Lung microvascular endothelial cell (primary cell): ENCODE results near the gene SKAP1. TPM values are rescaled to one million over a fixed set of nuclear protein-coding genes. Genes with fewer than 3 reads are reported as not detected.
A peak's percentile ranks its signal among the peaks of the same experiment; 100 is the strongest.
"Not testable (repeated sequence)": the region's sequence is repeated elsewhere in the genome, so short reads cannot be mapped to it uniquely, and the experiment has no call there.

Source experiments
- DNase-seq, 2 donors: peaks; one replicate each; pipeline versions ENCODE4 v3.0.0 to v3.0.0-alpha.2; 2010; ENCODE audit warnings: low read depth in 2 of 2
- total RNA-seq: library from RNA; depleted of rRNA; stranded (reverse); fragments of >200 nt; gene quantifications from 2 replicates; pipeline ENCODE4 v1.2.1, GENCODE V29; 2014

SKAP1 gene
- total RNA-seq, 1 donor from 2014 or later = not detected

DNA sequence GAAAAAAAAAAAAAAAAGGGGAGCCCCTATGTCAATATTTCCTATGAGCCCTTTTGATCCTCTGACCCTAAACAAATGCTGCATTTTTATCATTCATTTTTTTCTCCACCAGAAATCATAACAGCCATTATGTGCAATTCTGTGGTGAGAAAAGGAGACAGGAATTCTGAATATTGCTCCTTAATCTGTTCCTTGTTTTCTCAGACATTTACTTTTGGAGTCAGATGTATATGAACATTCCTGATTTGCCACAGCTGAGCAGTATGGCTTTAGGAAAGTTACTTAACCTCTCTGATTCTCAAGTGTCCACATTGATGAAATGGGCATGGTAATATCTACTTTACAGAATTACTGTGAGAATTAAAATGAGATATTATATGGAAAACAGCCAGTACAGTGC, 144.4 kb downstream of the SKAP1 start:
- no peak for DNase-seq

DNA sequence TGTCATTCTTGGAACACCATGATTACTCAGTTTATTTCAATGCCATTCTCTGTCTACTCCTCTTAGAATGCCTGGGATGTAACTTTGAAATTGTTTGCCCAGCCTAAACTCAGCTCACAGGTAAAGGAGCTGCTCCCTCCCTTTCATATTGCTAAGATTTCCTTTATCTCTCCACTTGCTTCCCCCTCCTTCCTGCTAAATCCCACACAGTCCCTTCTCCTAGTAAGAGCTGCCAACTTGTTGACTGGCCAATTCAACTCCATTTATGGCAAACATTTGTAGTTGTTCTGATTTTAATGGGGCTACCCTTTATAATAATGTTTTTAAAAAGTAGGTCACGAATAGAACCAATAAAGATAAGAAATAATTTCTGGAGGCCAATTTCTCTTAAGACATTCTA, 146.1 kb downstream of the SKAP1 start:
- DNase-seq = no peak

DNA sequence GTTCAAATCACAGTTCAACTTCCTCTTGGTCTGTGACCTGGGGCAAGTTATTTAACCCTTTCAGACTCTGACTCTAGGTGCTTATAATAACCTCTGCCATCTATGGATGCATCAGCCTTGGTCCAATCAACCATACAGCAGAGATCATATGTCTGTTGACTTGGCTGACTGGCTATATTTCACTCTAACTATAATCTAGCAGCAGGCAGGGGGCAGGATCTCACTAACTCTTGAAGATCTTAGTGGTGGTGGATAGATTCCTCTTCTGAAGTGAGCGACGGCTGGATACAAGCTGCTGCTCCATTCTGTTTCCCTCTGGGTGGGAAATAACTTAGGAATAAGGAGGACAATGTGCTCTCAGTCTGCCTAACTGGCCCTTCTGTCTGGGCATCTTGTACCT, 146.6 kb downstream of the SKAP1 start:
- no peak for DNase-seq

DNA sequence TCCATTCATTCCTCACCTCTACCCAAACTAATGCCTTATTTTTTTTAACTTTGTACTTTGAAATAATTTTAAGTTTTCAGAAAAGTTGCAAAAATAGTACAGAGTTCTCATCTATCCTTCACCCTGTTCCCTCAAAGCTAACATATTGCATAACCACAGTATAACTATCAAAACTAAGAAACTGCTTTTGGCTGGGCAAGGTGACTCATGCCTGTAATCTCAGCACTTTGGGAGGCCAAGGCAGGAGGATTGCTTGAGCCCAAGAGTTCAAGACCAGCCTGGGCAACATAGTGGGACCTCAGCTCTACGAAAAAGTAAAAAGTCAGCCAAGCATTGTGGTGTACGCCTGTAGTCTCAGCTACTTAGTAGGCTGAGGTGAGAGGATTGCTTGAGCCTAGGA, 147.7 kb downstream of the SKAP1 start:
- no peak for DNase-seq

DNA sequence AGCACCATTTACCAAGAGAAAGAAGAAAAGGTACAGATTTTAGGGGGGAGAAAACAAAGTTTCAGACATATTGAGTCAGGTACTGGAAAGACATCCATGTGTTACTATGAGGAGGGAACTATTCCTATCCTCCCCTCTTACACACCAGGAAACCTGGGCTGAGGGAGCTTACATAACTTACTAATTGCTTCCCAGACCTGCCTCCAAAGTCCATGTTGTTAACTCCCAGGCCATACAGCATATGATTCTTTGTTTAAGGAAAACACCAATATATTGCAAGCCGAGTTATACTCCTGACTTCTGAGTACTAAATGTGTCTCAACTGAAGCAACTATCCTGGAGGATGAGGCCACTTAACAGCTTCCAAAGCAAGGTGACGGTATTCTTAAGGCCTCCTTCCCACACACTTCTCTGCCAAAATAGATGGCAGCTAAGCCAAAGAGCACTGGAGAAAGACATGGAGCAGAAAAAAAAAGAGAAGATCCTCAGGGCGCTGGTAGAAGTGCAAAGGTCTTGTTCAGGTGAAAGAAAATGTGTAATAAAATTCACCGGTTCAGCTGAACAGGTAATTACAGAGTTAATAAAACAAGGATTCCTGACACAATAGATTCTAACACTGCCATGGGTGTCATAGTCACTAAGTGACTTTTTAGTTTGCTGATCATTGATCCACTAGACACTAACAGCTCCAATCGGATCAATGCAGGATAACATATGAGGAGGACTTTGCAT, 151.1 kb downstream of the SKAP1 start:
- DNase-seq = no peak

DNA sequence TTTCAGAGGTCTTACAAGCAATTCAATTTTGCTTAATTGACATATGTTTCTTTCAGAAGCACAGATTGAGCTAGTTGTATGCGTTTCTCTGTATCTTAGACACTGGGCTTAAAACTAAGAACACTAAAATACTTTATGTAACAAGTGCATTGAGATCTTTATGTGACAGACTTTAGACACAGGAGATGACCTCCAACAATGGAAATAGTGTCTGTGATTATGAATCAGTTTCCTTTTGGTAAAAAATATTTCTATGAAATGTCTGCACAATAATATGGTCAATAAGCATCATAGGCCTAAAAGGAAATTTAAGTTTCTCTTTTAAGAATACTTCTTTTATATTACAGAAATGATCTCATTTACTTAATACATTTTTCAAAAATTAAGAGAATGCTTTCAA, 153.2 kb downstream of the SKAP1 start:
- DNase-seq = peak; percentile 19 to 28

DNA sequence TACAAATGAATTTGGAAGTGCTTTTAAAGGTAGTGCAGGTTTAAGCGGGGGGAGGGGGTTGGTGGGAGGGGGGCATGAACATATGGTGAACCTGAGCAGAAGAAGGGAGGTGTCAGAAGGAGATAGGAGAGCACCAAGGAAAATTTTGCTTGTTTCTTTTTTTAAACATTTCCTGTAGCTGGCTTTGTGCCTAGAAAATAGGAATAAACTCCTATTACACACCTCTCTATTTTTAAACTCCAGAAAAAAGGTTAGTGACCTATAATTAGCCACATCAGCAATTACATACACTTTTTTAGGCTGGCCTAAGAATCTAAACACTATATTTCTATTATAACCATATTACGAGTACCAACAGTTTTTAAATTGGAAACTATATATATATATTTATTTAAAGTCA, 159.1 kb downstream of the SKAP1 start:
- DNase-seq = peak in 1 of 2 donors; percentile 30

DNA sequence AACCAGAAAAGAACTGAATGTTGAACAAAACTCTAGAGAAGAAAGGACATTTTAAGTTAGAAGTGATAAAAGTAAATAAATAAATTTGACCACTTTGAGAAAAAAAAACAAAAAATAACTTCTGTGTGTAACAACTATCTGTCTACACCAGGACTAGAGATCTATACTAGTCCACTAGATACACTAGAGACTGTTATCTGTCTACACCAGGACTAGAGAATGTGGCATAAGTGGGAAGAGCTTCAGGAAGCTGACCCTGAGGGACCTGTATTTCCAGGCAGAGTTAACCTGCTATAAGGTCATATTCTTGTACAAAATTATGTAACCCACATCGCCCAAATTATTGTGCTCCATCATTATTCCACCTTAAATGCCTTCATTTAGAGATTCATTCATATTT, 160.8 kb downstream of the SKAP1 start:
- no peak for DNase-seq

DNA sequence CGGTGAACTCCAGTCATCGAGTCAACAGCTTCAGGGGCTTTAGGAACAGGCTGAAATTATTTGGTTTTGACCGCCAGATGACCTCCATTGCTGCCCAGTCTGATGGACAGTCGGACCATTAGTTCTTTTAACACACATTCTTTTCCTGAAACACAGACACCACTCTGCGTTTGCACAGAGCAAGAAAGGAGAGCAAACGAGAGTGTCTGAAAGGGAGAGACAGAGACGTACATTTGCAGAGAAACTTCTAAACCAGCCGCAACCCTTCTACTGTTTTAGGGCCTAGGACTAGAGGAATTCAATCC, 166.3 kb downstream of the SKAP1 start:
- DNase-seq = no peak

DNA sequence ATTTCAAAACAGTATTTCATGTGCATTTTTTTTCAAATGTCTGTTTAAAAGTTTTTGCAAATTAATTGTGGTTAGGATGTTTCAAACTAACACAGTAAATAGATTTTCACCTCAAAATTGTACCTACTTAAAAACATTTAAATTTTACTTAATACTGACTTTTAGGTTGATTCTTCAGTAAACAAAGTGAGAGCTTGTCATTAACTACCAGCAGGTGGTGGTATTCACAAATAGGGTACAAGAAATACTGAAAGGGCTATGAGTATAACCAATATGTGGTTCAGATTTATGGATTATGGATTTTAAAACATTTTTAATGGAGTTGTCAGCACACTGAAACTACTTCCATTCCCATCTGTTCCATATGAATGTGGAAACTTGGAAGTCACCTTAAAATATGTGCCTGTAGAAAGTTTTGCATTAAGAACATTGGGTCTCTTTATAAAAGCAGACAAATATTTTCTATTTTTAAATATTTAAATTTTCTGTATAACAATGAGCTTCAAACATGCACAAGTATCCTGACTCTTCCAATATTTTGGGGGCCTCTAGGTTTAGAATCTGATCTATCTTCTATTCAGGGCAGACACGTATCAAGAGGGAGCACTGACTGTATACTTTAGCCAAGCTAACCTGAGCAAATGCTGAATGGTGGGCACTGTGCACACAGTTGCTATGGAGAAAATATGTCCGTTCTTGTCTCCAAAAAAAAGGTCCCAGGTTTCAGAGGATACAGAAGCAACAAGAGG, 166.9 kb downstream of the SKAP1 start:
- DNase-seq = peak; percentile 40 to 61

DNA sequence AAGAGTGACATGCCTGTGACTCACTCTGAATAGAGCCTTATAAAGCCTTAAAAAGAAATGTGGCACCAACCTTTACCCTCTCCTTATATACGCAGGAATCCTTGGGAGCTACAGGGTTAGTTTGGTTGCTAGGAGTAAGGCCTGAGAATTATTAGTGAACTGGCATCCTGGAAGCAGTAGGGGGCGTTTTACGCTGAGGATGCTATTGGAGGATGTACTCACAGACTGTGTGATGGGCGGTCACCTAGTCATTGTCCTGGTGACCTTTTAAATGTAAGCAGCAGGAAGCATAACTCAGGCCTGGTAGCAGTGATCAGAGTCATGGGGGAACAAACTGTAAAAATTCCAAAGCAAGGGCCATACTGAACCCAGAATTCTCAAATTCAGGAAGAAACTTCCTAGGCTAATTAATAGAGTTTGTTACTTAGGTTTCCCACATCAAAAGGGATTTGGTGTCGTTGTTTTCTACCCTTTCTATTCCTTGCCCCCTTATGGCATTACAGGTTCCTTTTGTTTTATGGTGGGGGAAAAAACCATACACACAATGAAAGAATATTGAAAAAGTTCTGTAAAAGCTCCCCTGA, 168.6 kb downstream of the SKAP1 start:
- DNase-seq = peak; percentile 42 to 60

DNA sequence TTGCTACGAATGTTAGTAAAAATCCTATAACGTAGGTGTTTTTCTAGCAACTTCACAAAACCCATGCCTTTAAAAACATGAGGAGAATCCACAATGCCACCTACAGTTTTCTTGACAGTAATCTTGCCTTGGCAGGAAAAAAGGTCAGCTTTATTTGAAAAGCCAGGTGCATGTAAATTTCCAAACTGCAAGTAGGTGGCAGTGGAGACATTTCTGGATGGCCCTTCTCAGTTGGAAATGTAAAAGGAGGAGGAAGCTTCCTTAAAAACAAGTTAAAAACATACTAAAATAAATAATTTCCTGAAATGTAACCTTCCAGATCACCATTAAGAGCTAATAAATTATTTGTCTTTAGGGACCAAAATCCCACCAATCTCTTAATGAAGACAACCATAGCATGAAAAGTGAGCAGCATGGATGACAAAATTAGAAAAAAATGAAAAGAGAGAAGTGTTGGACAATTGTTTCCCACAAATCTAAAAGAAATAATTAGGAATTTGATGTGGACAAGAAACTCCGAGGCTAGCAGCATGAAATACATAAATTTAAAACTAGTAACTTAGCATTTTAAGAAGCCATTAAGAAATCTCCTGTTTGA, 170.2 kb downstream of the SKAP1 start:
- peak; percentile 60 to 64 for DNase-seq

DNA sequence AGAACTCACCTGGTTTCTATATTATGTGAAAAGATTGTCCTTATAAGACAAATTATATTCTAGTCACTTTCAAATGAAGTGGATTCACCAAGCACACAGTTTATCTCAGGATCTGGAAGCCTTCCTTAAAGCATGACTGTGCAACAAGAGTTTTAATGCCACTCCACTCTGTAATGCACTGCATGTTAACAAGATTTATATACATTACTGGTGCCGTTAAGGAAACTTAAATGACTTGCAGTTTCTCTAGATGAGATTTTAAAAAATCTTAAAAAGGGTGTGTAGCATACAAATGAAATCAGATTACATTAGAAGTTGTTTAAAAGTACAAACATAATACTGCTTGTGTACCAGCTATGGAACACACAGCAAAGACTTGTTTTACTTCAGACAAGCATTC, 171.7 kb downstream of the SKAP1 start:
- DNase-seq = no peak

DNA sequence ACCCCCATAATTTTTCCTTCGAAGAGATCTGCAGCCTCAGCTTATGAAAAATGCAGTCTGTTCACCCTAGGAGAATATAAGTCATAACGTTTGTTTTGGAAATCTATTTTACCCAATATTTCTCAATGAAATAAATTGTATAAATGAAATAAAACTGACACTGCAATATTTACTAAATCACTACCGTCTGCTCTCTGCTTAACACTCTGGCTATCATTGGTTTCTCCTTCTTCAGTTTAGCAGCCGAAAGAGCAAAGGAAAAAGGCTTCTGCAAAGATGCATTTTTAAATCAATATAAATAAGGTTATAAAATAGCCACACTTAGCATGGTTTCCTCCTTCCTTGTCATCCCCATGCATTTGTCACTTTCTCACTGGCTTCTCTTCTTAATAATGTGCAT, 174.3 kb downstream of the SKAP1 start:
- DNase-seq = no peak

DNA sequence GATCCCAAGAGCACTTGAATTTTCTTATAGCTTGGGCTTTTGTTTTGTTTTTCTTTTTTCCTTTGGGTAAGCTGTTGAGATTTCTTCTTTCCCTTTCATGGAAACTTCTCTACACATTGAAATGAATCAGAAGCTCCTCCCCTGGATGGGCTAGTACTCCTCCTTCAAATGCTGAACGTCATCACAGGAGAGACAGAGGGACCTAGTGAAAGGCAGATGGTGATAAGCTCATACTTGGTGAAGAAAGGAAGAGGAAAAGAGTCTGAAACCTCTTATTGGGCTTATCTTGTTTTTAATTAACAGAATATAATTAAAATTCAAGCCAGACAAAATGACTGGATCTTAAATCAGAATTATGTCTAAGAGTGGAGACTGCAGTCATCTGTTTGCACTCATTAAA, 175.1 kb downstream of the SKAP1 start:
- DNase-seq = no peak

DNA sequence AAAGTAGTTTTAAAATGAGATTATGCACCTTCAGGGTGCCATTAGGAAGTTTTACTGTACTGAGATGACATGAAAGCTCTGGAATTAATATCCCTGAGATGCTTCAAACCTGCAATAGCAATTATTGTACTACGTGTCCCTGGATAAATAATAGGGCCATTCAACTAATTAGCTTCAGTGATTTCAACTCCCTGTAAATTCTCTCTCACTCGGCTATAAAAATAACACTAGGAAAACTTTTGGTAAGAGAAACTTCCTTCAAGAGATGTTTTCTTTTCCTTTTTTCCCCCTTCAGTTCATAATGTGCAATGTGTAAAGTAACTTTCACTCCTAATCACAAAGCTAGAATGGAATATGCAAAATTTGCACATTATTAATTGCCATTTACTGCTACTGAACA, 176.0 kb downstream of the SKAP1 start:
- DNase-seq = no peak

DNA sequence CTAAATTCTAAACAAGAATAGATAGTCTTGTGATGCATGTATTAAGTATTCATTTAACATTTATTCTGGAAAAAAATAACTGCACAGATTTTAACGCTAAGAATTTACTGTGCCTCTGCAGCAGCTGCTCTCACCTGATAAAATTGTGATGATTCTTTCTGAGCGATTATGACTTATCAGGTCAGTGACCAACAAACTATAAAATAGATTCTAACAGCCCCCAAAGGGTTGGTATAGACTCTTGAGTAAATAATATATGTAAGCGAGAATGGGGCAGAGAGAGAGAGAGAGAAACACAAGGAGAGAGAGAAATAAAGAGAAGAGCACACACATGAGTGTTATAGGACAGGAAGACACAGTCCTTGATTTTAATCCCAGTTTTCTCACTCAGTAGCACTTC, 178.1 kb downstream of the SKAP1 start:
- no peak for DNase-seq

DNA sequence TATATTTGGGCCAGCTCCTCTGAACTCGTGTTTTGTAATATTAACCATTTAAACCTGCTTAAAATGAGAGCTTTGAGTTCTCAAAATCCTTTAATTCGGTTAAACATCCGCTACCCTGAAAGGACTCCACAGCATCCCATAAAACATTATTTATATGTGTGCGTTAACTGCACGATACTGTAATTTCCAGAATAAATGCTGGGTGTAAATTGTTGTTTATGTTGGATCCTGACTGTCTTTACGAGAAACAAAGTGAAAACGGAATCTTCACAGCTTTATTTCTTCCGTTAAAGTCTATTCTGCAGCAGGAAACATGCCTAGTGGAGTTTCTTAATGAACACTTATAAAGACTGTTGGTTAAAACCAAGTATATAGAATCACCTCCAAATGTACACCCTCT, 179.1 kb downstream of the SKAP1 start:
- DNase-seq = no peak

DNA sequence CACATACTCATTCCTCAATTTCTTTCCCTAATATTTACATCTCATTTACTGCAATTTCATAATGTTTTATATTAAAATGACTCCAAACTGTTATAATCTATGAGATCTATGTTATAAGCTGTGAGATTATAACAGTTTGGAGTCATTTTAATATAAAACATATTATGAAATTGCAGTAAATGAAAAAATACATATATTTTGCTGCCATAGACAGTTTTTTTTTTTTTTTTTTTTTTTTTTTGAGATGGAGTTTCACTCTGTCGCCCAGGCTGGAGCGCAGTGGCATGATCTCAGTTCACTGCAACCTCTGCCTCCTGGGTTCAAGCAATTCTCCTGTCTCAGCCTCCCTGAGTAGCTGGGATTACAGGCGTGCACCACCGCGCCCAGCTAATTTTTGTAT, 180.0 kb downstream of the SKAP1 start:
- not testable (repeated sequence) for DNase-seq

DNA sequence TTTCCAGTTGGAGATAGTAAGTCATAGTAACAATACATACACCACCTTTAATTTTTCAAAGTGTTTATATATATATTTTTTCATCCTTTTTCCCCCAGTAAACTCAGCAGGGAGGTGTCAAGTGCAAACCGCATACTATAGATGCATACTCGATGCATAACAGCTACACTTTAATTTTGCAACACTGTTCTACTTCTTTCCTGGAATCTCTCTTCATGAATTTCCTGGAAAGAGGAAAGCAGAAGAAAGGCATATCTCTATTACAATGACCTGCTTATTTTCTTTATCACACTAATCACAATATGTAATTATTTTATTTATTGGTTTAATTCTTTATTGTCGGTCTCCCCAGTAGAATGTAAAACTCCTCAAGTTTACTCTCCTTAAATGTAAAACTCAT, 182.4 kb downstream of the SKAP1 start:
- no peak for DNase-seq

DNA sequence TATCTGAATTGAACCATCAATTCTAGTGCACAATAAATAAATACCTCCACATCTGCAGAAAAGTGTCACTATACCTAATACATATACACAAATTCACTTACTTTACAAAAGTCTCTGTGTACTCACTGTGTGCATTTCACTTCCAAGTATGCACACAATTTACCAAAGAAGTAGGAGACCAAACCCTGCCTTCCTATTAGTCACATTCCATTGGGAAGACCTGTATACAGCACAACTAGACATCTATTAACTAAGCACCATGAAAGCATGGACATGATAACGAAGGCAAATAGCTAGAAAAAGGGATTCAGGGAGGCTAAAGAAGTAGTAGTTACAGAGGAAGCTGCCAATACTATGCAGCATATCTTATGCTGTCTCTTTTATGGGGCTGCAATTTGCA, 183.0 kb downstream of the SKAP1 start:
- DNase-seq = no peak

DNA sequence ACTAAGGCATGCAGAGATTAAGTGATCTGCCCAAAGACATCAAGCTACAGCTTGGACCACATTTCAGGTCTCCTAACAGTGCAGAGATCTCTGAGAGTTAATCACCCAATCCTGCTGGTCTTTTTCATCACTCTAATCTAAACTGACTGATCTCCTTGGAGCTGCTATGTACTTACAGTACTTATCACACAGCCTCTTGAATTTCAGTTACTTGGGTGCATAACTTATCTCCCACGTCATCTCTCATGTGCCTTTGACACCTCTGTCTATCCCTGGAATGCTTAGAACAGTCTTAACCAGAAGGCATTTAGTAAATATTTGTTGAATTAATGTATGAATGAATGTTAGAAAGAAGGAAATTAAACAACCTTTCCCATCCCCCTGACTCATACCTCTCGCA, 183.4 kb downstream of the SKAP1 start:
- DNase-seq = peak in 1 of 2 donors; percentile 23
